ENCODE data around the gene CHAF1B.
"Not testable (repeated sequence)": the region's sequence is repeated elsewhere in the genome, so short reads cannot be mapped to it uniquely, and the experiment has no call there.

CHAF1B gene

DNA sequence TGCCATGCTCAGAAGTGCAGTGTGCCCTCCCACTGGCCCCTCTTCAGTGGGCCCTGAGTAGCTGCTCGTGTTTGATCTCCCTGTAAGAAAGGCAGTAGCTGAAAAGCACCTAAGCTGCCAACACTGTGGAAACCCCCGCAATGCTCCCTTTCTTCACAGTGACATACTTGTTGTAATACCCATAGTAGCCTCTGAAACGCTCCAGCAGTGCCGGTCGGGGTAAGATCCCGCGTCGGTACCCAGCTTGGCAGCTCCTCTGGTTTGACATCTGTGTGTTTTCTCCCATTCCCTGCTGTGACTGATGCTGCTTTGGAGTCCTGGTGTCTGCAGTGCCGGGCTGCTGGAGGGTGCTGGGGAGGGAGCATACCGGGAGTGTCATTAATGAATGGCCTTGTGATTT is 3.6 kb downstream of the CHAF1B start:
- DNase-seq: no peak

DNA sequence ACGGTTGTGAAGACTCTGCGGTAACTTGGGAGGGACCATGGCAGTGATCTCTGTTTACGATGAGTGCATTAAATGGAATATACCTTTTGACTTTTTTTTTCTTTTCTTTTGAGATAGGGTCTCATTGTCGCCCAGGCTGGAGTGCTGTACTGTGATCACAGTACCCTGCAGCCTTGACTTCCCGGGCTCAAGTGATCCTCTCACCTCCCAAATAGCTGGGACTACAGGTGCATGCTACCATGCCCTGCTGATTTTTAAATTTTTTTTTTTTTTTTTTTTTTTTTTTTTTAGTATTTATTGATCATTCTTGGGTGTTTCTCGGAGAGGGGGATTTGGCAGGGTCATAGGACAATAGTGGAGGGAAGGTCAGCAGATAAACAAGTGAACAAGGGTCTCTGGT is 6.5 kb downstream of the CHAF1B start:
- not testable (repeated sequence) for DNase-seq

DNA sequence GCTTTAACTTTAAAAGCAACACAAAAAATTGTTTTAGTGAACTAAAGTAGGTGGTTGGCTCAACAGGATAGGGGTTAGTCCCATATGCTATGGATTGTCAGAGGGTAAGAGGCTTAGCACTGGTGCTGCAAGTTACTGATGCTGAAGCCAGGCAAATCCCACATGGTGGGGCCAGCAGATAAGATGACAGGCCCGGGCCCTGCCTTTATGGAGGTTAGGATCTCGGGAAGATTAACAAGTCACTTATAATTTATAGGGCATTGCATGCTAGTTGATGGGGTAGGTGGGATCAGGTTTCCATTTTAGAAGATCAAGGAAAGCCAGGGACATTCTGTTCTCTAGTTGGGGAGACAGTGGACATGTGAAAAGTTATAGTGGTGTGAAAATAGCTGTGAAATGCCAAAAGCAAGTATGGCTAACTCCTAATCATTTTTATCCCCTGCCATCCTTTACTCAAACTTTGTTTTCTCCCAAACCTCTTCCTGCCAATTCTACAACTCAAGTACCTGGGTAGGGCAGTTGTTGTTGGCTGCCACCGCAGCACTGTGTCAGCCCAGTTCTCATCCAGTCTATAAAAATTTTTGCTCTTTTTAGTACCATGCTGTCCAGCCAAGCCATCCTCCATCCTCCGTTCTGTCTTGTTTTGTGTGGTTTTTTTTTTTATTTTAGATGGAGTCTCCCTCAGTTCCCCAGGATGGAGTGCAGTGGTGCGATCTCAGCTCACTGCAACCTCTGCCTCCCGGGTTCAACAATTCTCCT is 10.3 kb downstream of the CHAF1B start:
- DNase-seq: no peak

DNA sequence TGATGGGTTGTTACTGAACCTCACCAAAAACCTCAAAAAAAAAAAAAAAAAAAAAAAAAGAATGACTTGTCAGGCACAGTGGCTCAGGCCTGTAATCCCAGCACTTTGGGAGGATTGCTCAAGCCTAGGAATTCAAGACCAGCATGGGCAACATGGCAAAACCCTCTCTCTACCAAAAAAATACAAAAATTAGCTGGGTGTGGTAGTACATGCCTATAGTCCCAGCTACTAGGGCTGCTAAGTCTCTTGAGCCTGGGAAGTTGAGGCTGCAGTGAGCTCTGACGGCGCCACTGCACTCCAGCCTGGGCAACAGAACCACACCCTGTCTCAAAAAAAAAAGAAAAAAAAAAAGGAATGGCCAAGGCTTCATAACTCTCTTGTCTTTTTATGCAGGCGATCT is 11.1 kb downstream of the CHAF1B start:
- no peak for DNase-seq

DNA sequence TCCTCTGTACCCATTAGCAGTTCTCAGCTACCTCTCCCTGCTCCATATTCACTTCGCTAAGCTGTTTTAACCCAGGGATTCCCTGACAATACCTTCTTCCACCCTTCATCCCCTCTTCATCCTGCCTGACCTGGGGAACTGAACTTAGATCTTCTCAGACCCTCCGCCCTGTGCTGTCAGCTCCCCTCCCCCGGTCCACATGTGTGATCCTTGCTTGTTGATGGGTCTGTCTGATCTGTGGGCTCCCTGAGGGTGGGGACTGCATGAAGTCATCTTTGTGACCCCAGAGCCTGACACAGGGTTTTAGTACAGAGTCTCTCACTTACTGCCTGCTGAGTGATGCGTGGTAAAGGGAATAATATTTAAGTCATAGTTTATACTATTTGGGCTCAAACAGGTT is 11.8 kb downstream of the CHAF1B start:
- no peak for DNase-seq

DNA sequence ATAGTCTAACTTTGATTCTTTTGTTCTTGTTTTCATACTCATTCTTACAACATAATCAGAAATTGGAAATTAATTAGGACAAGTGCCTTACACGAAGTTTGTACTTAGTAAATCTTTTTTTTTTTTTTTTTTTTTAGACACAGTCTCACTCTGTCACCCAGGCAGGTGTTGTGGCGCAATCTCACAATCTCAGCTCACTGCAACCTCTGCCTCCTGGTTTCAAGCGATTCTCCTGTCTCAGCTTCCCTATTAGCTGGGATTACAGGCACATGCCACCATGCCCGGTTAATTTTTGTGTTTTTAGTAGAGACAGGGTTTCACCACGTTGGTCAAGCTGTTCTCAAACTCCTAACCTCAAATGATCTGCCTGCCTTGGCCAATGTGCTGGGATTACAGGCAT is 12.4 kb downstream of the CHAF1B start:
- DNase-seq: no peak

DNA sequence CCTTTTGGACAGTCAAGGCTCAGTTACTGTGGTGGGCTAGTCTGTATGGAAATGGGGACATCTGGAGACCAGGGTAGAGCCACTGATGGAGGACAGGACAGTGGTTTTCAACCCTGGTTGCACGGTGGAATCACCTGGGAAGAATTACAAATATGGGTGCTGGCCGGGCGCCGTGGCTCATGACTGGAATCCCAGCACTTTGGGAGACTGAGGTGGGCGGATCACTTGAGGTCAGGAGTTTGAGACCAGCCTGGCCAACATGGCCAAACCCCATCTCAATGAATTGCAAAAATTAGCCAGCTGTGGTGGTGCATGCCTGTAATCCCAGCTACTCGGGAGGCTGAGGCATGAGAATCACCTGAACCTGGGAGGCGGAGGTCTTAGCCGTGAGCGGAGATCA is 14.5 kb downstream of the CHAF1B start:
- DNase-seq: not testable (repeated sequence)

DNA sequence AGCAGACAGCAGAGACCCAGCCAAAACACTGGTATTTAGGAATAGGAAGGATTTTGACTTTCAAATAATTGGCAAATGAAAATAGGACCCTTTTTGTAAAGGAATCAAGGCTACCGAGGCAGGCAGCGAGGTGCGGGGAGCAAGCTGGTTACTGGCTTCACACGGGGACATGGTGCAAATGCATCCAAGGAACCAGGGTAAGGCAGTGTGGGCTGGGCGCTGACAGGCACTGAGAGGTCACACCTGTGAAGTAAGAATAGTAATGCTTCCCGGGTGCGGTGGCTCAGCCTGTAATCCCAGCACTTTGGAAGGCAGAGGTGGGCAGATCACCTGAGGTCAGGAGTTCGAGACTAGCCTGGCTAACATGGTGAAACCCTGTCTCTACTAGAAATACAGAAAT is 15.5 kb downstream of the CHAF1B start:
- no peak for DNase-seq

DNA sequence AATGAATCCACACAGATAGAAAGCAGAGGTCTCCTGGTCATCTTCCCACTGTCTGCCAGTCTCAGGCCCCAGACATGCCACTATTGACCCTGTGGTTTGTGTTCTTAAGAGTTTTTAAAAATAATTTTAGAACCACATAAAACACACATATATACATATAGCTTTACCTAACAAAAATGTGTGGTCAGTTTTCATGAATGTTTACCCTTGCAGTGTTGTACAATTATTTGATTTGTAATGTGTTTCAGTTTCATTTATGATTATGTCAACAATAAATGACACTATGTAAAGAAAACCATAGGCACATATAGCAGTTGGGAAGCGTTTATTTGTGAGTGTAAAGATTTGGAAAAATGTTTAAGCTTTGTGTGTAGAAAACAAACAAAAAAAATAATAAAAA is 17.1 kb downstream of the CHAF1B start:
- no peak for DNase-seq

DNA sequence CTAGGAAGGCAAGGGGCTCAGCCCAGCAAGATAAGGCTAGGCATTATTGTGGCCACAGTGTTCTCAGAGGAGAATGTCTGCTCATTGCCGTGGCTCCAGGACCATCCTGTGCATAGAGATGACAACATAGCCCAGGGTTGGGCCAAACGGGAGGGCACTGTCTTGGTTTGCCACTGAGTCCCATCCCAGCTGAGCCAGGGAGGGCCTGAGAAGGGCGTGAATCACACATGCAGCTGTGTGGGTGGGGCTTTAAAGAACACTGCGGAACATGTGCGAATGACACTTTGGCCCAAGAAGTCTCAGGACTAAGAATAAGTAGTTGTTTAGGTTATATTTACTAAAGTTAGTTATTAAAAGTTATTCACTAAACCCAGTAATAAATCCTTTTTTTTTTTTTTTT is 18.5 kb downstream of the CHAF1B start:
- DNase-seq: no peak

DNA sequence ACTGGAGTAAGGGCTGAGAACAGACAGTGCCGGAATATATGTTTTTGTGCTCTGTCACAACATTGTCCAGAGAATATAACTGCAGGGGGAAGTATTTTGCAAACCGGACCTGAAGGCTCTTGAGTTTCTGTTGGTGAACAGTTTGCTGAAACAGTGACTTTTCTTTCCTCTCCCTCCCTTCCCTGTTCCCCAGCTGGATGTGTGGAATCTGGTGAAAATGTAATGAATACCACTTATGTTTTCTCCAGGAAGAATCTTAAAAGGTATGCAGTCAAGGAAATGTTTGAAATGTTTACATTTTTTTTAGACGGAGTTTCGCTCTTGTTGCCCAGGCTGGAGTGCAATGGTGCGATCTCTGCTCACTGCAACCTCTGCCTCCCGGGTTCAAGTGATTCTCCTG is 23.4 kb downstream of the CHAF1B start:
- DNase-seq: no peak

DNA sequence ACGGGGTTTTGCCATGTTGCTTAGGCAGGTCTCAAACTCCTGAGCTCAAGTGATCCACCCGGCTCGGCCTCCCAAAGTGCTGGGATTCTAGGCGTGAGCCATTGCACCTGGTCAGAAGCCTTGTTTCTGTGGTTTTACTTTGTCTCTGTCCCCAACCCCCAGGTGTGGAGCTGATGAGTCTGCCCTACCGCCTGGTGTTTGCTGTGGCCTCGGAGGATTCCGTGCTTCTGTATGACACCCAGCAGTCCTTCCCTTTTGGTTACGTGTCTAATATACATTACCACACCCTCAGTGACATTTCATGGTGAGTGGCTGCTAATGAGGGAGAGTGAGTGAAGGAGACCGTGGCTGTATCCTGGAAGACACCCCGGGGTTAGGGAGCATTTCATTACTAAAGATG is 26.1 kb downstream of the CHAF1B start:
- no peak for DNase-seq

DNA sequence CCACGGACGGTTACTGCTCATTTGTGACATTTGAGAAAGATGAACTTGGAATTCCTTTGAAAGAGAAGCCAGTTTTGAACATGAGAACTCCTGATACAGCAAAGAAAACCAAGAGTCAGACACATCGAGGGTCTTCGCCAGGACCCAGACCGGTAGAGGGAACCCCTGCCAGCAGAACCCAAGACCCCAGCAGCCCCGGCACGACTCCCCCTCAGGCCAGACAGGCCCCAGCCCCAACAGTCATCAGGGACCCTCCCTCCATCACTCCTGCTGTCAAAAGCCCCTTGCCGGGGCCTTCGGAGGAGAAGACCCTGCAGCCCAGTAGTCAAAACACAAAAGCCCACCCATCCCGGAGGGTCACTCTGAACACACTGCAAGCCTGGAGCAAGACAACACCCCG is 27.7 kb downstream of the CHAF1B start:
- DNase-seq: no peak

DNA sequence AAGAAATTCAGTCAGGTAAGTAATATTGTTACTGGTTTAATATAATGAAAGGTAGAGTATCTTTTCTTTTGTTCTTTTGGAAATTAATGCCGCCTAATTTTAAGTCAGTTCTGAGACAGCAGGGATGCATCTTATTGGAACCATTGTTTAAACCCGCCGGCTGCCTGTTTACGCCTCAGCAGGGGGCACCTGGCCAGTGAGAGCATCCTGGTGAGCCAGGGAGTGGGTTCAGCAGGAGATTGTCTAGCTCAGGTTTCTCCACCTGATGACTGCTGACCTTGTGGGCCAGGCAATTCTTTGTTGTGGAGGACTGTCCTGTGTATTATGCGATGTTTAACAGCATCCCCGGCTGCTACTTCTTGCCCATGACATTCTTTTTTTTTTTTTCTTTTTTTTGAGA is 30.2 kb downstream of the CHAF1B start:
- no peak for DNase-seq

DNA sequence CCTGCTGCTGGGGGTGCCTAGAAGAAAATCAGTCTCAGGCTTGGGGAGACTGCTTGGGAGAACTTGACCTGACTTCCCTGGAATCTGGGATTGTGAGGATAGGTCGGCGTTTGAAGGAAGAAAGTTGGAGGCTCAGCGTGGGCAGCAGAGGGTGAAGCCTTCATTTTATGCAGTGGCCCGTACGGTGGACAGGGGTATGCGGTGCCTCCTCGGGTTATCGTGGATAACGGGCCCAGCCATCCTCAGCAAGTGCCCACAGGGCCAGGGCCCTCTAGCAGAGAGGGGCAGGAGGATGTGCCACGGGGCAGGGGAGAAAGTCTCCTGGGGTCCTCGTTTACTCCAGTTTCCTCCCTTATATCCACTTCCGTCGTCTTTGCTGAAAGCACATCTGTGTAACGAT is 34.0 kb downstream of the CHAF1B start:
- DNase-seq: no peak

DNA sequence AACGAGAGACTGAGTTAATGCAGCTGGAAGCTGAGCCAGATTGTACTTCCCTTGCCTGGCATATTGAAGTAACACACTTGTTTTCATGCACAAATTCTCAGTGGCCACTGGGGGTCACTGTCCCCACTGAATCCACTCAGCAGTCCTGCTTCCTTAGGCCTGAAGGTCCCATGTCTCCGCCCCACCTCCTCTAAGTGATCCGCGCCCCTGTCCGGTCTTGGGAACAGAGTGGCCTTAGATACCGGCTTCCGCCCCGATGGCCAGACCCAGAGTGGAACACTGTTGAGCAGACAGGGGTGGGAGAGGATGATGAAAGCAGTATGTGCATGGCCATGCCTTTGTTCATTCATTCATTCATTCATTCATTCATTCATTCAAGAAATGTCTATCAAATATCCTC is 34.8 kb downstream of the CHAF1B start:
- peak; percentile 28 for DNase-seq

DNA sequence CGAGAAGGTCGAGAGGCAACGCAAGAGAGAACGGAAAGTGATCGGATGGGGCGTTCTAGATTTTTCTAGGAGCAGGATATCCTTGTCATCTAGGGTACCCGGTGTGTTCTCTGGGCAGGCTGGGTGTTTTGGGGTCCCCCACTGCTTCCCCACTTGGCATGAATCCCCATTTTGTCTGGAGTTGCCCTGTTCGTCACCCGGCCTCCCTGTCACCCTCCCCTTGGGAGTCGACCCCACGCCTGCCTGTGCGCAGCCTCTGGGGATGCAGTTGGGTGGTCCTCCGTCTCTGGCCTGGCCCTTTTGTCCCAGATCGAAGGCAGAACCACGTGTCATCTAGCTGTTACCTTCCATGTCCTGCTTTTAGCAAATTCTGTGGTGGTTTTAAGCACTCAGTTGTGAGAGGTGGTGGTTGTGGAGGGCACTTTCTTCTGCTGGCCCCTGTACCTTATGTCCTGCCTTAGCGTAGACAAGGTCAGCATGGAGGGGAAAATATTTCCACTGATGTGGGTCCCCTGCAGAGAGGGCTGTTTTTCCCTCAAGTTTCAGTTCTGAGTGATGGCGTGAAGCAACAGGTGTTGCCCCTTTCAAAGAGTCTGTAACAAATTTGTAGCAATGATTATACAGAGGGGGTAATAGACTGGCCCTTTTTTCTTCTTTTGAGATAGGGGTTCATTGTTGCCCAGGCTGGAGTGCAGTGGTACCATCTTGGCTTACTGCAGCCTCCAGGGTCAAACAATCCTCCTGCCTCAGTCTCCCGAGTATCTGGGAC is 35.6 kb downstream of the CHAF1B start:
- DNase-seq: no peak

DNA sequence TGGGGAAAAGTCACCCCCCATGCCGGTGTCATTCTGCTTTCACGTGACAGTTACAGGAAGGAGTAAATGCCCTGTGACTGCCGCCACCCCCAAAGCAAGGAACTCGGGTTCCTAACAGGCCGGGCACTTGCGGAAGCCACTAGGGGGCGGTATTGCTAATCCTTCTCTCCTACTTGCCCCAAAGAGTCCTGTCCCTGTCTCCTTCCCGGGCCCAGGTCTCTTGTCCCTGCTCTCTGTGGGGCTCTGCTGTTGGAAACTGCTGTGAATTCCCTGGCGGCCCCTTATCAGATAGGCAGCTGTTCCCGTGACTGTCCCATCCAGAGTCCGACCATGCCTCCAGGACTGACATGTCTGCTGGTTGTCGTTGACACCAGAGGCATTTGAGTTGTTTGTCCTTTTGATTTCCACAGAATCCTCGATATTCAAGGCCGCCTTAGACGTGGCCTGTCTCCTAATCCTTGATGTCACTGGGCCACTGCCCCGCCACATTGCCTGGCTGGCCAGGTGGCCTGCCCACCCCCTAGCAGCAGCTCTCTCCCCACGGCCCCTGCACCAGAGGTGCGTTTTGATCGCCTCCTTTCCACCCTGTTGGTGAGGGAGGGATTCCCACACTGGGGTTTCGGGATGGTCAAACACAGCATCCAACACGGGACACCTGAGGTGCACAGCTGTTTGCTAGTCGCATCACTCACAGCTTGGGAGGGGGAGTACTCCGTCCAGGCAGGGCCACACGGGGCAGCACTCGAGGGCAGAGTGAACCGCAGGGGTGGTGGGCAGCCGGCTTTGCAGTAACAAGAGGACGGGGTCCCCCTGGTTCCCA is 37.3 kb downstream of the CHAF1B start:
- DNase-seq: no peak

DNA sequence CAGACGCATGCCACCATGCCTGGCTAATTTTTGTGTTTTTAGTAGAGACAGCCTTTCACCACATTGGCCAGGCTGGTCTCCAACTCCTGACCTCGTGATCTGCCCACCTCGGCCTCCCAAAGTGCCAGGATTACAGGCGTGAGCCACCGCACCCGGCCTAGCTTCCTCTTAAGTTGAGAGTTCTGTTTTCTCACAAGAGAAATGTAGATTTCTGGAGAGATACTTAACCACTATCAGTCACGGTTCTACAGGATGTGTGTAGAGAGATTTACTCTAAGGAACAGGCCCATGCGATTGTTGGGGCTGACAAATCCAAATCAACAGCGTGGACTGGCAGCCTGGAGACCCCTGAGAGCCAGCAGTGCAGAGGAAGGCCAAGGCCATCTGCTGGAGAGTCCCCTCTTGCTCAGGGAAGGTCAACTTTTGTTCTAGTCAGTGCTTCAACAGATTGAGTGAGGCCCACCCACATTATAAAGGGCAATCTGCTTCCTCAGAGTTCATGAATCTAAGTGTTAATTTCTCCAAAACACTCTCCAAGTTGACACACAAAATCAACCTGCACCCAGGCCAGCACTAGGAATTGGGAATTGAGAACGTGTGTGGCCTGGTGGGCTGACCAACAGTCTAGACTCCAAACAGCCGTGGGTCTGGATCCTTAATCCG is 38.7 kb downstream of the CHAF1B start:
- DNase-seq: no peak

DNA sequence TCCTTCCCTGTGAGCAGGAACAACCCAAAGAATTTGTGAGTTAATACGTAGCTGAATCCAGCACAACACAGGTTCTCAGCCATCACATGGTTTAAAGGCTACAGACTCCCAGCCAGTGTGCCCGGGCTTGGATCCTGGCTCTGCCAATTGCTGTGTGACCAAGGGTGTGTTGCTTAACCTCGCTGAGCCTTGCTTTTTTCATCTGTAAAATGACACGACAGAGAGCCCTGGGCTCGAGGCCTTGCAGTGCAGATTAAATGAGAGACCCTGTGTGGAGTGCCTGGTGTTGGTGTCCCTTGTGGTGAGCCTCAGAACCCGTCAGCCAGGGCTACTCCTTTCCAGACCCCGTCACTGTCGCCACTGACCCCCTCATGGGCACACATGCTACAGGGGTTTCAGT is 39.4 kb downstream of the CHAF1B start:
- no peak for DNase-seq

DNA sequence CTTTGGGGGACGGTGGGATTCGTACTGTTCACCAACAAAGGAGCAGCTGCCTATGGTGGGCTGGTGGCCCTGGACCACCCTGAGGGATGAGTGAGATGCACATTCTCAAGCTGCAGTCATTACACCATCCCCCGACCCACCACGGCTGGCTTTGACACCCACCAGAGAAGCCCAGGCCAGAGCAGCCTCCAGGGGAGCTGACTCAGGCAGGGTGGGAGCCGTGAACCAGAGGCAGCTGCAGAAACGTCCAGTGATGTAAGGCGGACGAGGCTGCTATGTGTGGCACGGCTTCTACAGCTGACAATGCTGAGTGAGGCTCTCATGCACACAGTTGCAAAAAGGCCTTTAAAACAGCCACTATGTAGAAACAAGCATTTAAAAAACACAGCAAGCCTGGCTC is 40.1 kb downstream of the CHAF1B start:
- no peak for DNase-seq

DNA sequence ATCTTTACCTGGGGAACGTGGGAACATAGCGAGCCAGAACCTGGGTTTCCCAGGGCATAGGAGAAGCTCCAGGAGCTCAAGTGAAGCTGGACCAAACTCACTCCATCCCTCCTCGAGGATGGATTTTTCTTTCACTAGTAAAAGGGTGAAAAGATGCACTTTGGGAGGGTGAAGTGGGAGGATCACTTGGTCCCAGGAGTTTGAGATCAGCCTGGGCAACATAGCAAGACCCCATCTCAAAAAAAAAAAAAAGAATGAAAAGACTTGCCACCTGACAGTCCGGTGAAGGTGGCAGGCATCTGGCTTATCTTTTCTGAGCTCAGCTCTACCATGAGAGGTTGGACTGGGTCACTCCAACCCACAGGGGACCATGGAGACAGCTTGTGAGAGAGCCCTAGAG is 42.3 kb downstream of the CHAF1B start:
- no peak for DNase-seq

DNA sequence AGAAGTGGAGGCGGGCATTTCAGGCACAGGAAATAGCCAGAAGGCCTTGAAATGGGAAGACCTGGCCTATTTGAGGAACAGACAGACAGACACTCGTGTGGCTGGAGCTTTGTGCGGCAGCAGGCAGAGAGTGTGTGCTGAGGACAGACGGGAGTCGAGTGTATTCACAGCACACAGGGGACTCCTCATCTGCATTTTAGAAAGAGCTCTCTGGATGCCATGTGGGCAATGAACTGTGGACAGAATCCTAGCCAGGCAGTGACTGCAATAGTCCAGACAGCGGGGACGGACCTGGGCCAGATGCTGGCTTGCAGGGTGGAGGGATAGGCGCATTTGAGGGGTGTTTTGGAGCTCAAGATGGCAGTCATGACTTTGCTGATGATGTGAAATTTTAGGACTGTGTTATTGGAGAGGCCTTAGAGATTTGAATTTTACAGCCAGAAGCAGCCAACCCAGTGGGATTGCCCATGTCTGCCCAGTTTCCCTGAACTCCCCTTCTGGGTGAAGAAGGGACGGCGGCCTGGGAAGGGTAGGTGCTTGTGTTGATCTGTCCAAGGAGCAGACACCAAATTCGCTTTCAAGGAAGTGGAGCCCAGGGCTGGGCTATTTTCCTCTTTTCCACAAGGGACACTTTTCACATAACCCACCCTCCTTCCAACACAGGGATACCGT is 43.7 kb downstream of the CHAF1B start:
- DNase-seq: no peak
